ENCODE results near the gene MED4. TPM values are rescaled to one million over a fixed set of nuclear protein-coding genes. Genes with fewer than 3 reads are reported as not detected.

Gene MED4
- 10 to 100 TPM; 50.9 to 69.4 (median 66.6) TPM for polyA plus RNA-seq
- long read RNA-seq, donor 1: 0 reads
- long read RNA-seq, donor 2, transcript MED4-201 (7 exons, 2,022 nt): major isoform, 12 of 23 reads
- long read RNA-seq, donor 2, partial matches to known transcripts: 8 of 23 reads
- long read RNA-seq, donor 2, other reads (novel, unspliced or antisense): 0 of 23 reads
- long read RNA-seq, donor 3, transcript MED4-202 (7 exons, 931 nt): minor isoform, 6 of 46 reads
- long read RNA-seq, donor 3, transcript MED4-201 (7 exons, 2,022 nt): major isoform, 11 of 46 reads
- long read RNA-seq, donor 3, partial matches to known transcripts: 29 of 46 reads
- long read RNA-seq, donor 3, other reads (novel, unspliced or antisense): 0 of 46 reads
- long read RNA-seq, donor 4: 0 reads
- long read RNA-seq, donor 5, partial matches to known transcripts: 10 of 14 reads
- long read RNA-seq, donor 5, other reads (novel, unspliced or antisense): 0 of 14 reads
- long read RNA-seq, donor 6, transcript MED4-201 (7 exons, 2,022 nt): major isoform, 17 of 35 reads
- long read RNA-seq, donor 6, partial matches to known transcripts: 14 of 35 reads
- long read RNA-seq, donor 6, other reads (novel, unspliced or antisense): 0 of 35 reads
- long read RNA-seq, donor 7: 0 reads
- long read RNA-seq, donor 8, partial matches to known transcripts: 0 of 2 reads
- long read RNA-seq, donor 8, other reads (novel, unspliced or antisense): 0 of 2 reads
- long read RNA-seq, donor 9, partial matches to known transcripts: 6 of 10 reads
- long read RNA-seq, donor 9, other reads (novel, unspliced or antisense): 0 of 10 reads
- long read RNA-seq, donor 10, transcript MED4-202 (7 exons, 931 nt): minor isoform, 8 of 76 reads
- long read RNA-seq, donor 10, transcript MED4-201 (7 exons, 2,022 nt): major isoform, 22 of 76 reads
- long read RNA-seq, donor 10, partial matches to known transcripts: 46 of 76 reads
- long read RNA-seq, donor 10, other reads (novel, unspliced or antisense): 0 of 76 reads

GRCh38 chr13:48094781-48095502, at the start of gene MED4:
MED4 (minus strand) TSS chr13:48095104; CDS start chr13:48095078, 26 bp downstream.
- peak; percentile 15 for FAIRE-seq
- whole genome bisulfite sequencing, 3 donors: 9 to 11% (median 10%) methylated on average over 54 of the region's 54 CpGs
- Histone ChIP-seq H3K36me3 (ENCODE audit: control insufficient read depth in 3 of 3, insufficient read depth in 2 of 3, low read depth in 1 of 3, low read length in 3 of 3) (no peaks in the 10 kb centered on the region), H3K9me3 (ENCODE audit: control insufficient read depth in 2 of 2, insufficient read depth in 1 of 2, low read depth in 1 of 2, low read length in 1 of 2) (no peaks in the 10 kb centered on the region), H3K27me3 (ENCODE audit: control insufficient read depth in 3 of 3, insufficient read depth in 3 of 3, low read length in 3 of 3) (no peaks in the 10 kb centered on the region), H3K4me3 (ENCODE audit: low read depth in 1 of 3, low read length in 3 of 3) (peak within 1 kb of the TSS; percentile 69 to 98 (median 95)), H3K27ac (ENCODE audit: low read depth in 1 of 3, low read length in 2 of 3) (peak within 1 kb of the TSS; percentile 46 to 89 (median 55)), H3K4me1 (ENCODE audit: control insufficient read depth in 3 of 3, insufficient read depth in 2 of 3, low read depth in 1 of 3, low read length in 2 of 3) (peaks cover 3 to 6% (median 6%) of the 10 kb centered on the region in 3 donors)
- DNase-seq: peak; percentile 94 to 98

- no peaks in the 10 kb centered on the region for H3K36me3 ChIP-seq (ENCODE audit: control insufficient read depth in 3 of 3, insufficient read depth in 2 of 3, low read depth in 1 of 3, low read length in 3 of 3)
- DNase-seq: peak in 1 of 2 donors; percentile 26
- H3K27ac ChIP-seq (ENCODE audit: low read depth in 1 of 3, low read length in 2 of 3): peak overlapping the region in 2 of 3 donors; percentile 47 to 53
- WGBS, 3 donors: 67 to 85% (median 75%) methylated on average over 7 of the region's 7 CpGs
- H3K4me1 ChIP-seq (ENCODE audit: control insufficient read depth in 3 of 3, insufficient read depth in 2 of 3, low read depth in 1 of 3, low read length in 2 of 3): no peaks in the 10 kb centered on the region
- no peaks in the 10 kb centered on the region for H3K9me3 ChIP-seq (ENCODE audit: control insufficient read depth in 2 of 2, insufficient read depth in 1 of 2, low read depth in 1 of 2, low read length in 1 of 2)
- no peak for FAIRE-seq
- H3K27me3 ChIP-seq (ENCODE audit: control insufficient read depth in 3 of 3, insufficient read depth in 3 of 3, low read length in 3 of 3): no peaks in the 10 kb centered on the region
- H3K4me3 ChIP-seq (ENCODE audit: low read depth in 1 of 3, low read length in 3 of 3): no peak overlapping the region
Observed at GRCh38 chr13:48144413-48145035, 49.6 kb upstream of the MED4 start.

GRCh38 chr13:48142436-48142835, 47.5 kb upstream of the MED4 start:
- FAIRE-seq: no peak
- 69 to 89% (median 88%) methylated on average over 3 of the region's 3 CpGs for WGBS, 3 donors

GRCh38 chr13:48138270-48138669, 43.4 kb upstream of the MED4 start:
- FAIRE-seq (no peak), DNase-seq (no peak)
- Histone ChIP-seq H3K9me3 (ENCODE audit: control insufficient read depth in 2 of 2, insufficient read depth in 1 of 2, low read depth in 1 of 2, low read length in 1 of 2) (no peaks in the 10 kb centered on the region), H3K27ac (ENCODE audit: low read depth in 1 of 3, low read length in 2 of 3) (no peak overlapping the region), H3K27me3 (ENCODE audit: control insufficient read depth in 3 of 3, insufficient read depth in 3 of 3, low read length in 3 of 3) (no peaks in the 10 kb centered on the region), H3K4me3 (ENCODE audit: low read depth in 1 of 3, low read length in 3 of 3) (no peak overlapping the region), H3K36me3 (ENCODE audit: control insufficient read depth in 3 of 3, insufficient read depth in 2 of 3, low read depth in 1 of 3, low read length in 3 of 3) (no peaks in the 10 kb centered on the region), H3K4me1 (ENCODE audit: control insufficient read depth in 3 of 3, insufficient read depth in 2 of 3, low read depth in 1 of 3, low read length in 2 of 3) (no peaks in the 10 kb centered on the region)
- 87 to 90% (median 87%) methylated on average over 4 of the region's 4 CpGs for WGBS, 3 donors

More at GRCh38 chr13:48142436-48142835, 47.5 kb upstream of the MED4 start:
- no peak overlapping the region for H3K27ac ChIP-seq (ENCODE audit: low read depth in 1 of 3, low read length in 2 of 3)
- peak; percentile 20 to 26 for DNase-seq
- no peak overlapping the region for H3K4me3 ChIP-seq (ENCODE audit: low read depth in 1 of 3, low read length in 3 of 3)
- H3K9me3 ChIP-seq (ENCODE audit: control insufficient read depth in 2 of 2, insufficient read depth in 1 of 2, low read depth in 1 of 2, low read length in 1 of 2): no peaks in the 10 kb centered on the region
- no peaks in the 10 kb centered on the region for H3K36me3 ChIP-seq (ENCODE audit: control insufficient read depth in 3 of 3, insufficient read depth in 2 of 3, low read depth in 1 of 3, low read length in 3 of 3)
- no peaks in the 10 kb centered on the region for H3K4me1 ChIP-seq (ENCODE audit: control insufficient read depth in 3 of 3, insufficient read depth in 2 of 3, low read depth in 1 of 3, low read length in 2 of 3)
- H3K27me3 ChIP-seq (ENCODE audit: control insufficient read depth in 3 of 3, insufficient read depth in 3 of 3, low read length in 3 of 3): no peaks in the 10 kb centered on the region

- no peak for DNase-seq
- Histone ChIP-seq H3K36me3 (ENCODE audit: control insufficient read depth in 3 of 3, insufficient read depth in 2 of 3, low read depth in 1 of 3, low read length in 3 of 3) (no peaks in the 10 kb centered on the region), H3K27me3 (ENCODE audit: control insufficient read depth in 3 of 3, insufficient read depth in 3 of 3, low read length in 3 of 3) (no peaks in the 10 kb centered on the region), H3K9me3 (ENCODE audit: control insufficient read depth in 2 of 2, insufficient read depth in 1 of 2, low read depth in 1 of 2, low read length in 1 of 2) (no peaks in the 10 kb centered on the region), H3K27ac (ENCODE audit: low read depth in 1 of 3, low read length in 2 of 3) (no peak overlapping the region), H3K4me1 (ENCODE audit: control insufficient read depth in 3 of 3, insufficient read depth in 2 of 3, low read depth in 1 of 3, low read length in 2 of 3) (no peaks in the 10 kb centered on the region), H3K4me3 (ENCODE audit: low read depth in 1 of 3, low read length in 3 of 3) (no peak overlapping the region)
- FAIRE-seq: no peak
- WGBS, 3 donors: 70 to 75% (median 73%) methylated on average over 3 of the region's 3 CpGs
Observed at GRCh38 chr13:48132961-48133360, 38.1 kb upstream of the MED4 start.

- DNase-seq: no peak
- Histone ChIP-seq H3K9me3 (ENCODE audit: control insufficient read depth in 2 of 2, insufficient read depth in 1 of 2, low read depth in 1 of 2, low read length in 1 of 2) (no peaks in the 10 kb centered on the region), H3K4me3 (ENCODE audit: low read depth in 1 of 3, low read length in 3 of 3) (no peak overlapping the region), H3K27me3 (ENCODE audit: control insufficient read depth in 3 of 3, insufficient read depth in 3 of 3, low read length in 3 of 3) (no peaks in the 10 kb centered on the region), H3K36me3 (ENCODE audit: control insufficient read depth in 3 of 3, insufficient read depth in 2 of 3, low read depth in 1 of 3, low read length in 3 of 3) (no peaks in the 10 kb centered on the region), H3K27ac (ENCODE audit: low read depth in 1 of 3, low read length in 2 of 3) (no peak overlapping the region), H3K4me1 (ENCODE audit: control insufficient read depth in 3 of 3, insufficient read depth in 2 of 3, low read depth in 1 of 3, low read length in 2 of 3) (peaks cover 3 to 7% (median 5%) of the 10 kb centered on the region in 3 donors)
- 56 to 83% (median 70%) methylated on average over 2 of the region's 2 CpGs for WGBS, 3 donors
- no peak for FAIRE-seq
Observed at GRCh38 chr13:48131533-48131932, 36.6 kb upstream of the MED4 start.

GRCh38 chr13:48126944-48127830, 32.3 kb upstream of the MED4 start:
- Histone ChIP-seq H3K27ac (ENCODE audit: low read depth in 1 of 3, low read length in 2 of 3) (peak overlapping the region in 1 of 3 donors; percentile 49), H3K36me3 (ENCODE audit: control insufficient read depth in 3 of 3, insufficient read depth in 2 of 3, low read depth in 1 of 3, low read length in 3 of 3) (no peaks in the 10 kb centered on the region), H3K4me1 (ENCODE audit: control insufficient read depth in 3 of 3, insufficient read depth in 2 of 3, low read depth in 1 of 3, low read length in 2 of 3) (peaks cover 3 to 7% (median 5%) of the 10 kb centered on the region in 3 donors), H3K27me3 (ENCODE audit: control insufficient read depth in 3 of 3, insufficient read depth in 3 of 3, low read length in 3 of 3) (no peaks in the 10 kb centered on the region), H3K4me3 (ENCODE audit: low read depth in 1 of 3, low read length in 3 of 3) (no peak overlapping the region), H3K9me3 (ENCODE audit: control insufficient read depth in 2 of 2, insufficient read depth in 1 of 2, low read depth in 1 of 2, low read length in 1 of 2) (no peaks in the 10 kb centered on the region)
- 13 to 24% (median 19%) methylated on average over 5 of the region's 5 CpGs for WGBS, 3 donors
- FAIRE-seq (peak; percentile 19), DNase-seq (peak; percentile 71 to 78)
